Esophagus (tissue), 2 donors: ENCODE data around the gene PTCRA. TPM values are rescaled to one million over a fixed set of nuclear protein-coding genes. Genes with fewer than 3 reads are reported as not detected.

Source experiments
- polyA plus RNA-seq, 2 donors: library from polyadenylated mRNA; stranded (reverse); fragments of 200-250 nt; gene quantifications; one replicate each; pipeline ENCODE4 v1.2.3, GENCODE V29; 2013
- donor health status: healthy with polysubstance abuse.
- donor health status: Bipolar disorder and iron deficiency.

The PTCRA gene
- polyA plus RNA-seq, 2 donors: not detected

Other genes with a start within 250 kb of the PTCRA start
- gene PRPH2, start 193.5 kb upstream of the PTCRA start, polyA plus RNA-seq: under 1 TPM; 0.14 to 0.21 TPM
- 10 to 100 TPM; 17.7 to 18.4 TPM for gene TBCC, start 169.9 kb upstream of the PTCRA start, polyA plus RNA-seq
- 1 to 10 TPM; 2.4 to 3.0 TPM for gene BICRAL, start 134.0 kb upstream of the PTCRA start, polyA plus RNA-seq
- 10 to 100 TPM; 32.7 to 39.4 TPM for gene RPL7L1, start 36.4 kb upstream of the PTCRA start, polyA plus RNA-seq
- 10 to 100 TPM; 14.2 to 15.1 TPM for gene CNPY3, start 13.4 kb downstream of the PTCRA start, polyA plus RNA-seq
- under 1 TPM; 0.18 to 0.67 TPM for gene GNMT, start 44.7 kb downstream of the PTCRA start, polyA plus RNA-seq
- gene PEX6, start 63.1 kb downstream of the PTCRA start, polyA plus RNA-seq: 10 to 100 TPM; 13.1 to 13.7 TPM
- 10 to 100 TPM; 16.7 to 17.4 TPM for gene PPP2R5D, start 68.5 kb downstream of the PTCRA start, polyA plus RNA-seq
- gene MEA1, start 97.9 kb downstream of the PTCRA start, polyA plus RNA-seq: 10 to 100 TPM; 83.0 to 95.6 TPM
- gene KLHDC3, start 98.2 kb downstream of the PTCRA start, polyA plus RNA-seq: 10 to 100 TPM; 39.3 to 40.9 TPM
- 10 to 100 TPM; 18.4 to 40.3 TPM for gene RRP36, start 105.6 kb downstream of the PTCRA start, polyA plus RNA-seq
- 1 to 10 TPM; 5.1 to 5.5 TPM for gene CUL7, start 137.8 kb downstream of the PTCRA start, polyA plus RNA-seq
- 10 to 100 TPM; 48.9 to 54.6 TPM for gene MRPL2, start 143.4 kb downstream of the PTCRA start, polyA plus RNA-seq
- gene KLC4, start 143.6 kb downstream of the PTCRA start, polyA plus RNA-seq: 10 to 100 TPM in 1 of 2 donors, 1 to 10 TPM in 1; 8.4 to 15.3 TPM
- 10 to 100 TPM; 25.8 to 39.7 TPM for gene PTK7, start 160.3 kb downstream of the PTCRA start, polyA plus RNA-seq